Femur (tissue), 1 donor: Measurements from ENCODE around the gene GCC2.
"Not testable (repeated sequence)": the region's sequence is repeated elsewhere in the genome, so short reads cannot be mapped to it uniquely, and the experiment has no call there.

Experiments
- DNase-seq: peaks from one replicate; pipeline ENCODE4 v3.0.0-alpha.2; 2017

The GCC2 gene

GRCh38 chr2:108446703-108447102, 2.3 kb upstream of the GCC2 start:
- DNase-seq = no peak

- no peak for DNase-seq
Observed at GRCh38 chr2:108447947-108448677, 894 bp upstream of the GCC2 start.

- DNase-seq = peak; percentile 50
Observed at GRCh38 chr2:108449410-108450130, 564 bp downstream of the GCC2 start.

- DNase-seq = no peak
Observed at GRCh38 chr2:108450863-108451262, 1.9 kb downstream of the GCC2 start.

GRCh38 chr2:108451976-108452375, 3.0 kb downstream of the GCC2 start:
- DNase-seq = no peak

GRCh38 chr2:108453530-108453929, 4.5 kb downstream of the GCC2 start:
- not testable (repeated sequence) for DNase-seq

- no peak for DNase-seq
Observed at GRCh38 chr2:108454440-108454839, 5.4 kb downstream of the GCC2 start.

- DNase-seq = no peak
Observed at GRCh38 chr2:108455571-108455970, 6.6 kb downstream of the GCC2 start.

- DNase-seq = no peak
Observed at GRCh38 chr2:108458082-108458481, 9.1 kb downstream of the GCC2 start.

- DNase-seq = no peak
Observed at GRCh38 chr2:108459441-108459840, 10.4 kb downstream of the GCC2 start.

GRCh38 chr2:108460345-108461037, 11.5 kb downstream of the GCC2 start:
- DNase-seq = no peak

- no peak for DNase-seq
Observed at GRCh38 chr2:108477099-108477498, 28.1 kb downstream of the GCC2 start.

GRCh38 chr2:108485253-108485652, 36.2 kb downstream of the GCC2 start:
- DNase-seq = no peak

- DNase-seq = no peak
Observed at GRCh38 chr2:108490506-108491122, 41.6 kb downstream of the GCC2 start.

GRCh38 chr2:108491848-108492247, 42.8 kb downstream of the GCC2 start:
- DNase-seq = no peak

GRCh38 chr2:108492364-108492763, 43.4 kb downstream of the GCC2 start:
- DNase-seq = no peak

- DNase-seq = not testable (repeated sequence)
Observed at GRCh38 chr2:108496167-108496566, 47.2 kb downstream of the GCC2 start.

- DNase-seq = not testable (repeated sequence)
Observed at GRCh38 chr2:108507620-108508019, 58.6 kb downstream of the GCC2 start.

- not testable (repeated sequence) for DNase-seq
Observed at GRCh38 chr2:108512431-108512830, 63.4 kb downstream of the GCC2 start.

- not testable (repeated sequence) for DNase-seq
Observed at GRCh38 chr2:108514478-108514877, 65.5 kb downstream of the GCC2 start.

- not testable (repeated sequence) for DNase-seq
Observed at GRCh38 chr2:108524688-108525087, 75.7 kb downstream of the GCC2 start.

GRCh38 chr2:108525258-108525657, 76.3 kb downstream of the GCC2 start:
- not testable (repeated sequence) for DNase-seq

- no peak for DNase-seq
Observed at GRCh38 chr2:108531674-108532055, 82.7 kb downstream of the GCC2 start.
